Keratinocyte (primary cell): ENCODE measurements around the gene SMARCD2. TPM values are rescaled to one million over a fixed set of nuclear protein-coding genes. Genes with fewer than 3 reads are reported as not detected.

Source experiments
- DNase-seq: peaks from one replicate; pipeline ENCODE4 v3.0.0-alpha.2; 2011; ENCODE audit warnings: low read depth, missing footprints, low spot score
- FAIRE-seq: peaks from 2 replicates; lab custom pipeline; 2011; peaks lifted over from hg19 to GRCh38; lab: Jason Lieb, UNC
- H2AFZ ChIP-seq: 2 replicates; pipeline ENCODE4 v1.6.0; 2012; ENCODE audit warnings: low read length, control low read depth, inconsistent platforms; ENCODE audit not compliant: control insufficient read depth
- H3K27ac ChIP-seq: 2 replicates; pipeline ENCODE4 v1.5.1; 2011; ENCODE audit warnings: low read length; ENCODE audit not compliant: control insufficient read depth, insufficient read depth
- H3K27me3 ChIP-seq: 3 replicates; pipeline ENCODE4 v1.6.0; 2011; ENCODE audit warnings: low read length; ENCODE audit not compliant: control insufficient read depth, insufficient read depth; ENCODE audit errors: extremely low read depth
- H3K36me3 ChIP-seq, 2 experiments: 2 replicates in 1 of 2; 3 replicates in 1 of 2; pipeline ENCODE4 v1.5.1; 2011; ENCODE audit warnings: low read length in 2 of 2, mild to moderate bottlenecking in 1 of 2; ENCODE audit not compliant: control insufficient read depth in 2 of 2, insufficient read depth in 2 of 2; ENCODE audit errors: extremely low read depth in 1 of 2
- H3K4me1 ChIP-seq: 3 replicates; pipeline ENCODE4 v1.5.1; 2011; ENCODE audit warnings: low read length; ENCODE audit not compliant: control insufficient read depth, insufficient read depth; ENCODE audit errors: extremely low read depth
- H3K4me2 ChIP-seq: 3 replicates; pipeline ENCODE4 v1.6.0; 2011; ENCODE audit warnings: low read depth, low read length; ENCODE audit not compliant: control insufficient read depth, insufficient read depth; ENCODE audit errors: extremely low read depth
- H3K4me3 ChIP-seq, 3 experiments: fragments of 200-600 bp in 1 of 3; sonication (generic) in 1 of 3; 2 replicates in 2 of 3; 3 replicates in 1 of 3; pipeline ENCODE4 v1.5.1; 2011 to 2016; ENCODE audit warnings: low read length in 3 of 3, mild to moderate bottlenecking in 3 of 3, control low read depth in 2 of 3, inconsistent platforms in 1 of 3, low read depth in 1 of 3, mixed read lengths in 1 of 3, mixed run types in 1 of 3, moderate library complexity in 1 of 3; ENCODE audit not compliant: control insufficient read depth in 2 of 3, insufficient read depth in 2 of 3; ENCODE audit errors: extremely low read depth in 1 of 3
- H3K79me2 ChIP-seq: 2 replicates; pipeline ENCODE4 v1.6.0; 2012; ENCODE audit warnings: low read length; ENCODE audit not compliant: control insufficient read depth, insufficient read depth
- H3K9ac ChIP-seq: 3 replicates; pipeline ENCODE4 v1.6.0; 2011; ENCODE audit warnings: low read length; ENCODE audit not compliant: control insufficient read depth, insufficient read depth; ENCODE audit errors: extremely low read depth
- H3K9me1 ChIP-seq: 3 replicates; pipeline ENCODE4 v1.6.0; 2011; ENCODE audit warnings: low read length; ENCODE audit not compliant: control insufficient read depth, insufficient read depth; ENCODE audit errors: extremely low read depth
- H3K9me3 ChIP-seq: 2 replicates; pipeline ENCODE4 v1.5.1; 2012; ENCODE audit warnings: low read depth, low read length; ENCODE audit not compliant: control insufficient read depth
- H4K20me1 ChIP-seq: 3 replicates; pipeline ENCODE4 v1.6.0; 2011; ENCODE audit warnings: low read length; ENCODE audit not compliant: control insufficient read depth, insufficient read depth; ENCODE audit errors: extremely low read depth
- EZH2 ChIP-seq: IDR thresholded peaks from one replicate; pipeline ENCODE4 v1.6.1; 2012; ENCODE audit warnings: inconsistent platforms, mild to moderate bottlenecking, low read length, moderate library complexity
- dilution Hi-C: fragments of 300-500 bp; cut with MboI; formaldehyde crosslinking; loops from one replicate; pipeline ENCODE4 v1.7.0; 2020; ENCODE audit warnings: low sequenced_read_pairs; ENCODE audit not compliant: extremely low pct_ligation_motif_present
- polyA plus RNA-seq, 5 experiments: library from polyadenylated mRNA; depleted of rRNA in 3 of 5; stranded (reverse) in 3 of 5; stranded (forward) in 1 of 5; unstranded in 1 of 5; fragments of >200 nt; gene quantifications; 1 replicate in 1 of 5; 2 replicates in 3 of 5; 3 replicates in 1 of 5; pipeline versions ENCODE4 v1.2.1 to v1.2.3, GENCODE V29; 2011 to 2012; ENCODE audit warnings: missing spikeins in 2 of 5, low read depth in 1 of 5, low replicate concordance in 1 of 5
- TF ChIP-seq, protein P1 (sequence below), 3 experiments: IDR thresholded peaks in 1 of 3; conservative IDR thresholded peaks in 1 of 3; optimal IDR thresholded peaks in 1 of 3; 2 replicates in 2 of 3; 3 replicates in 1 of 3; pipeline versions ENCODE3 to v1.5.1; 2011; ENCODE audit warnings: low read length in 3 of 3, mild to moderate bottlenecking in 3 of 3, moderate library complexity in 2 of 3, control low read depth in 1 of 3, inconsistent platforms in 1 of 3; ENCODE audit not compliant: insufficient read depth in 2 of 3; ENCODE audit errors: extremely low read depth in 1 of 3

Gene SMARCD2
- polyA plus RNA-seq, 1 donor (not counting 4 experiments of a cell fraction or from before 2014, with no cell fraction given): 86.3 TPM

DNA sequence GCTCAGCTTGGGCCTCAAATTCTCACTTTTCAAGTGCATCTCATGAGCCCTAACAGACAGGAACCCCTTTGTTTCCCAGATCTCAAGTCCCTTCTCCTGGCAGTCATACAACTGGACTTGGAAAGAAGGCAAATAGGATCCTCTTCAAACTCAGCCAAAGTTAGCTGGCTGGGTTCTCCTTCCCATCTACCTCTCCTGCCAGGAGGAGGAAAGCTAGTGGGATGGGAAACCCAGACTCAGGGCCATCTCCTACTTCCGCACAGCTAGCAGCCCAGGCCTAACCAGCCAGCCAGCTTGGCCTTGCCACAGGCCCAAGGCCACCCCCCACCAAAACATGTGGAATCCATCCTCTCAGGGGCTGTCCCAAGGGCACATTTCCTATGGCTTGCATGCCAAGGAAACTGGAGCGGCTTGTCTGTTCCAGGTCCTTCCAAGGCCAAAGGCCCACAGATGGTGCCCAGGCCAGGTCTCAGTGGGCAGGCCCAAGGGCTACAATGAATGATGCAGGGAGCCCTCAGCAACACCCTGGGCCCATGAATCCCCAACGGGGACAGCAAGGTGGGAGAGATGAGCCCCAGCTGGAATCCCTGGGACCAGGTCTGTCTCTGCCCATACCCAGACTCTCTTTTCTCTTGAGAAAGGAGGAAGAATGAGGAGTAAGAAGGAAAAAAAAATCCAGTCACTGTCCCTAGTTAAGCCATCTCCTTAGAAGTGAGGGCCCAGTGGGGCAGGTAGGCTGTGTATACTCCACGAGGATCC is 1.7 kb downstream of the SMARCD2 start:
- Histone ChIP-seq H4K20me1 (peaks cover 4% of the 10 kb centered on the region), H3K4me2 (peak overlapping the region; percentile 100), H3K79me2 (peaks cover 54% of the 10 kb centered on the region), H3K27me3 (no peaks in the 10 kb centered on the region), H3K9me3 (no peaks in the 10 kb centered on the region), H3K4me1 (peaks cover 39% of the 10 kb centered on the region), H3K4me3 (peak overlapping the region; percentile 92 to 95 (median 94)), H3K9ac (peak overlapping the region; percentile 90), H2AFZ (no peak overlapping the region), H3K27ac (peak overlapping the region; percentile 80), H3K9me1 (peaks cover 2% of the 10 kb centered on the region), H3K36me3 (peaks cover 5 to 14% of the 10 kb centered on the region in 2 experiments)
- dilution Hi-C loops: no loop called here
- DNase-seq (no peak), FAIRE-seq (no peak)
- TF ChIP-seq, protein P1, sequence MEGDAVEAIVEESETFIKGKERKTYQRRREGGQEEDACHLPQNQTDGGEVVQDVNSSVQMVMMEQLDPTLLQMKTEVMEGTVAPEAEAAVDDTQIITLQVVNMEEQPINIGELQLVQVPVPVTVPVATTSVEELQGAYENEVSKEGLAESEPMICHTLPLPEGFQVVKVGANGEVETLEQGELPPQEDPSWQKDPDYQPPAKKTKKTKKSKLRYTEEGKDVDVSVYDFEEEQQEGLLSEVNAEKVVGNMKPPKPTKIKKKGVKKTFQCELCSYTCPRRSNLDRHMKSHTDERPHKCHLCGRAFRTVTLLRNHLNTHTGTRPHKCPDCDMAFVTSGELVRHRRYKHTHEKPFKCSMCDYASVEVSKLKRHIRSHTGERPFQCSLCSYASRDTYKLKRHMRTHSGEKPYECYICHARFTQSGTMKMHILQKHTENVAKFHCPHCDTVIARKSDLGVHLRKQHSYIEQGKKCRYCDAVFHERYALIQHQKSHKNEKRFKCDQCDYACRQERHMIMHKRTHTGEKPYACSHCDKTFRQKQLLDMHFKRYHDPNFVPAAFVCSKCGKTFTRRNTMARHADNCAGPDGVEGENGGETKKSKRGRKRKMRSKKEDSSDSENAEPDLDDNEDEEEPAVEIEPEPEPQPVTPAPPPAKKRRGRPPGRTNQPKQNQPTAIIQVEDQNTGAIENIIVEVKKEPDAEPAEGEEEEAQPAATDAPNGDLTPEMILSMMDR (optimal IDR thresholded peaks at IDR 0.05 in 1 of 3, IDR thresholded peaks at IDR 0.05 in 1 of 3, conservative IDR thresholded peaks at IDR 0.05 in 1 of 3; ENCODE audit: extremely low read depth in 1 of 3, insufficient read depth in 2 of 3, low read length in 3 of 3): no peak
- no peak for TF ChIP-seq EZH2

DNA sequence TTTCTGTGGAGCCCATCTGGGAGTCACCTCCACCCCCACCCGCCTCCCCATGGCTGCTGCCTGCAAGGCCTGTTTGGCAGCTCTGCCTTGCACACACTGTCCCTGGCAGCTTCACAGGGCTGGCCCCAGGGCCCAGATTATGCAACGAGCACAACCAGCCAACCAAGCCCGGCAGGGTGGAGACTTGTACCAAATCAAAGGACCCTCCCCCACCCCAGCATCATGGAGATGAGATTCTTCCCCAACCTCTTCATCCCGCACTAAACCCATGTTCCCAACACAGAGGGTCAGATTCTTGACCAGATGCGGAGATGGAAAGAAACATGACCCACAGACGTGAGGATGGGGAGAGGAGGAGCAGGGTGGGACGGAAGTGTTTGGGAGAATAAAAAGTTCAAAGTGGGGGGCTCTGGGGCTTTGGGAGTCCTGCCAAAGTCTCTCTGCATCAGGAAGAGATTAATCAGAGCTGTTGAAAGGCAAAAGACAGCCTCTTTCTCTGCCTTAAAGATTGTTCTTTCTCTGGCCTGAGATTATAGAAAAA is 3.8 kb downstream of the SMARCD2 start:
- FAIRE-seq (no peak), DNase-seq (peak; percentile 33)
- TF ChIP-seq, protein P1 (optimal IDR thresholded peaks at IDR 0.05 in 1 of 3, IDR thresholded peaks at IDR 0.05 in 1 of 3, conservative IDR thresholded peaks at IDR 0.05 in 1 of 3; ENCODE audit: extremely low read depth in 1 of 3, insufficient read depth in 2 of 3, low read length in 3 of 3): no peak
- TF ChIP-seq EZH2: no peak
- peaks cover 2% of the 10 kb centered on the region for H3K9me1 ChIP-seq
- H3K36me3 ChIP-seq: peaks cover 17 to 29% of the 10 kb centered on the region in 2 experiments
- H3K9me3 ChIP-seq: no peaks in the 10 kb centered on the region
- no peak overlapping the region for H2AFZ ChIP-seq
- peak overlapping the region; percentile 13 for H3K27ac ChIP-seq
- dilution Hi-C loops: no loop called here
- H4K20me1 ChIP-seq: peaks cover 11% of the 10 kb centered on the region
- H3K9ac ChIP-seq: no peak overlapping the region
- peaks cover 55% of the 10 kb centered on the region for H3K79me2 ChIP-seq
- peak overlapping the region; percentile 67 for H3K4me2 ChIP-seq
- no peaks in the 10 kb centered on the region for H3K27me3 ChIP-seq
- peaks cover 52% of the 10 kb centered on the region for H3K4me1 ChIP-seq
- H3K4me3 ChIP-seq: peak overlapping the region in 1 of 3 experiments; percentile 11
